KMS-11 (cell line): Measurements from ENCODE around the gene NCK2.

Source experiments
- H2AFZ ChIP-seq: fragments of 200-600 bp; sonication (generic); 2 replicates; pipeline ENCODE4 v1.6.1; 2016; ENCODE audit warnings: antibody characterized with exemption, mixed run types, low read depth
- H3K27ac ChIP-seq: fragments of 200-600 bp; sonication (generic); 2 replicates; pipeline ENCODE4 v1.6.1; 2016; ENCODE audit warnings: mild to moderate bottlenecking, mixed run types
- H3K27me3 ChIP-seq: fragments of 200-600 bp; sonication (generic); 2 replicates; pipeline ENCODE4 v1.6.1; 2017; ENCODE audit warnings: mild to moderate bottlenecking, low read depth, mixed run types, moderate library complexity; ENCODE audit not compliant: insufficient read depth
- H3K36me3 ChIP-seq: fragments of 200-600 bp; sonication (generic); 2 replicates; pipeline ENCODE4 v1.6.1; 2017; ENCODE audit warnings: mild to moderate bottlenecking, mixed run types; ENCODE audit not compliant: insufficient read depth
- H3K4me1 ChIP-seq: fragments of 200-600 bp; sonication (generic); 2 replicates; pipeline ENCODE4 v1.6.1; 2016; ENCODE audit warnings: mild to moderate bottlenecking, low read depth, mixed run types; ENCODE audit not compliant: poor library complexity, severe bottlenecking
- H3K4me2 ChIP-seq: fragments of 200-600 bp; sonication (generic); 2 replicates; pipeline ENCODE4 v1.7.0; 2016; ENCODE audit warnings: mild to moderate bottlenecking, mixed run types
- H3K4me3 ChIP-seq: fragments of 200-600 bp; sonication (generic); IDR thresholded peaks from 2 replicates; pipeline ENCODE4 v1.6.1; 2017; ENCODE audit warnings: low read depth, low read length, mixed read lengths; ENCODE audit not compliant: insufficient read depth
- H3K79me2 ChIP-seq: fragments of 200-600 bp; sonication (generic); 2 replicates; pipeline ENCODE4 v1.6.1; 2016; ENCODE audit warnings: low read depth, mixed run types; ENCODE audit not compliant: insufficient read depth
- H3K9ac ChIP-seq: fragments of 200-600 bp; sonication (generic); 2 replicates; pipeline ENCODE4 v1.6.1; 2016; ENCODE audit warnings: mild to moderate bottlenecking, mixed run types
- H4K20me1 ChIP-seq: fragments of 200-600 bp; sonication (generic); 2 replicates; pipeline ENCODE4 v1.6.1; 2016; ENCODE audit warnings: mild to moderate bottlenecking, mixed run types; ENCODE audit not compliant: insufficient read depth
- CTCF ChIP-seq: fragments of 200-600 bp; sonication (generic); conservative IDR thresholded peaks from 2 replicates; pipeline ENCODE4 v1.6.1; 2017; ENCODE audit warnings: low read depth, mild to moderate bottlenecking, antibody characterized with exemption, low read length, moderate library complexity, mixed read lengths

NCK2 gene

GRCh38 chr2:105798595-105798994 is 53.9 kb downstream of the NCK2 start:
- H4K20me1 ChIP-seq: no peaks in the 10 kb centered on the region
- no peak for TF ChIP-seq CTCF
- peak overlapping the region; percentile 77 for H3K9ac ChIP-seq
- H2AFZ ChIP-seq: no peak overlapping the region; the same call in 1 of the 2 replicates
- peaks cover 75% of the 10 kb centered on the region for H3K79me2 ChIP-seq
- peak overlapping the region; percentile 97 for H3K27ac ChIP-seq
- peak overlapping the region; percentile 84 for H3K4me2 ChIP-seq
- peaks cover 100% of the 10 kb centered on the region for H3K4me1 ChIP-seq
- no peak overlapping the region for H3K4me3 ChIP-seq
- no peaks in the 10 kb centered on the region for H3K27me3 ChIP-seq
- no peaks in the 10 kb centered on the region for H3K36me3 ChIP-seq

- Histone ChIP-seq H3K4me1 (peaks cover 100% of the 10 kb centered on the region), H3K4me3 (no peak overlapping the region), H2AFZ (no peak overlapping the region), H3K27ac (peak overlapping the region; percentile 97; the same call in 1 of the 2 replicates), H4K20me1 (no peaks in the 10 kb centered on the region), H3K36me3 (no peaks in the 10 kb centered on the region), H3K79me2 (peaks cover 70% of the 10 kb centered on the region), H3K27me3 (no peaks in the 10 kb centered on the region), H3K9ac (no peak overlapping the region), H3K4me2 (peak overlapping the region; percentile 84)
- no peak for TF ChIP-seq CTCF
Measured at GRCh38 chr2:105800036-105800713, 55.5 kb downstream of the NCK2 start.

GRCh38 chr2:105800953-105801635 is 56.4 kb downstream of the NCK2 start:
- H3K4me2 ChIP-seq: peak overlapping the region; percentile 84; the same call in 1 of the 2 replicates
- peaks cover 100% of the 10 kb centered on the region for H3K4me1 ChIP-seq
- no peak for TF ChIP-seq CTCF
- no peaks in the 10 kb centered on the region for H4K20me1 ChIP-seq
- no peak overlapping the region for H2AFZ ChIP-seq
- no peaks in the 10 kb centered on the region for H3K36me3 ChIP-seq
- peak overlapping the region; percentile 98; the same call in 1 of the 2 replicates for H3K27ac ChIP-seq
- peaks cover 69% of the 10 kb centered on the region for H3K79me2 ChIP-seq
- H3K9ac ChIP-seq: no peak overlapping the region
- no peak overlapping the region for H3K4me3 ChIP-seq
- no peaks in the 10 kb centered on the region for H3K27me3 ChIP-seq

GRCh38 chr2:105801961-105802360 is 57.2 kb downstream of the NCK2 start:
- Histone ChIP-seq H3K36me3 (no peaks in the 10 kb centered on the region), H3K4me2 (peak overlapping the region; percentile 67), H3K27ac (peak overlapping the region; percentile 98), H3K27me3 (no peaks in the 10 kb centered on the region), H3K4me1 (peaks cover 100% of the 10 kb centered on the region), H4K20me1 (no peaks in the 10 kb centered on the region), H3K9ac (peak overlapping the region; percentile 77; the same call in 1 of the 2 replicates), H3K4me3 (no peak overlapping the region), H3K79me2 (peaks cover 69% of the 10 kb centered on the region), H2AFZ (no peak overlapping the region)
- TF ChIP-seq CTCF: no peak
